Measurements from ENCODE around the gene UBTD1.

- TF ChIP-seq CTCF (IDR thresholded peaks at IDR 0.05) (no peak), POLR2A (IDR thresholded peaks at IDR 0.05) (no peak)
Measured at GRCh38 chr10:97549587-97550322, 51.0 kb downstream of the UBTD1 start.
